ENCODE data around the gene EYS.

DNA sequence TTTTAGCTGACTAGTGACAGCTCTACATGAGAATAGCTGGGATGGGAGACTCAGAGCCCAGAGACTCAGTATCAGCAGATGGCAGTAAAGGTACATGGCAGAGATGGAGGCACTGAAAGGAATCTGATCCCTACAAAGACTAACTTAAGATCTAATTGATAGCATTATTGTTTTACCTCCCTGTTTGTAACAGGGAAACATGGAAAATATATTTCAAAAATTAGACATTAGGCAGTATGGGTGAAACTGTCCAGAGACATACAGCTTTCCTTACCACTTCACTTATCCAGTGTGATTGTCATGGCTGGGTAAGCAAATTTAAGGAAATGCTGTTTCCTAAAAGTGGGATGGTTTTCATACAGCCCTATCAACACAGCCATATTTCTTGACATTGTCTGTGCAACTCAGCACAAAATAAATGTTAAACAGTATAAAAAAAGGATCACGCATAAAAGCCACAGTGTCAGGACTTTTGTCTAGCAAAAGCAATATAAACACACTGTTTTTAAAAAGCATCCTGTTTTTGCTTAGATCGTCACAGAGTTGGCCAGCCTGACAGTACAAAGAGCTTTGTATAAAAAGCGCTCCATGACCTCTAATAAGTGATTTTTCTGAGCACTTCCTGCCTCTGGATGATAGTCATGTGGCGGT is 1694.5 kb downstream of the EYS start:
- TF ChIP-seq PCBP1 (IDR thresholded peaks at IDR 0.05; ENCODE audit: borderline replicate concordance, low read depth, low read length), result no peak
- TF ChIP-seq, protein P1, sequence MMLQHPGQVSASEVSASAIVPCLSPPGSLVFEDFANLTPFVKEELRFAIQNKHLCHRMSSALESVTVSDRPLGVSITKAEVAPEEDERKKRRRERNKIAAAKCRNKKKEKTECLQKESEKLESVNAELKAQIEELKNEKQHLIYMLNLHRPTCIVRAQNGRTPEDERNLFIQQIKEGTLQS (CRISPR knock-in tag; IDR thresholded peaks at IDR 0.05), result no peak
- TF ChIP-seq CC2D1A (CRISPR knock-in tag; IDR thresholded peaks at IDR 0.05), result no peak
- TF ChIP-seq TP53 (CRISPR knock-in tag; conservative IDR thresholded peaks at IDR 0.05), result no peak

Data from HepG2 (cell line).